ENCODE measurements around the gene AQP7.
"Not testable (repeated sequence)": the region's sequence is repeated elsewhere in the genome, so short reads cannot be mapped to it uniquely, and the experiment has no call there.

AQP7 gene

DNA sequence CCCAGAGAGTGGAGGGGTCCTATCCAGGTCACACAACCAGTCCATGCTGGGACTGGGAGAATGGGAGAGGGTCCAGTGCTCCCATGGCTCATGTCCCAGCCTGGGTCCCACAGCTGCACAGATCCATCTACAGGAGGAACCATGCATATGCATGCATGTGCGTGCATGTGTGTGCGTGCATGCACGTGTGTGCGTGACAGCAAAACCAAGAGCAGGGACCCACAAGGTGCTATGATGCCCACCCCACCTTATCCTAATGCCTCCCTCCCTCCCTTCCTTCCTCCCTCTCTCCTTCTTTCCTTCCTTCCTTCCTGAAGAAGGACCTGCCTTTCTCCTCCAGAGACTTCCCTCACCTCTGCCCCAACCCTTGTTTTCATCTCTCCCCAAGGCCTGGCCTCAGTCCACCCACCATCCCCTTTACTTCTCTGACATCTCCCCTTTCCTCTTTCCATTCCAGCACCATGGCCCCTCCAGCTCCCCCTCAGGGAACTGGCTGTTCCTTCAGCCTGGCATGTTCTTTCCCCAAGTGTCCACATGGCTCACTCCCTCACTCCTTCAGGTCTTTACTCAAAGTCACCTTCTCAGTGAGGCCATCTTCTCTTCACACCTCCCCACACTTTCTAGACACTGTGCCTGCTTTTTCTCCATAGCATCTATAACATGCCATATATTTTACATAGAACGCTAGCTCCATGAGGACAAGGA, 21.8 kb downstream of the AQP7 start:
- Mint-ChIP-seq H3K4me3 (no peak overlapping the region), H3K4me1 (ENCODE audit: low read depth) (no peaks in the 10 kb centered on the region), H3K27ac (no peak overlapping the region), H3K27me3 (ENCODE audit: low read depth) (no peaks in the 10 kb centered on the region), H3K9me3 (no peaks in the 10 kb centered on the region), H3K36me3 (ENCODE audit: low read depth) (no peaks in the 10 kb centered on the region)
- no peak for DNase-seq (ENCODE audit: low spot score)

DNA sequence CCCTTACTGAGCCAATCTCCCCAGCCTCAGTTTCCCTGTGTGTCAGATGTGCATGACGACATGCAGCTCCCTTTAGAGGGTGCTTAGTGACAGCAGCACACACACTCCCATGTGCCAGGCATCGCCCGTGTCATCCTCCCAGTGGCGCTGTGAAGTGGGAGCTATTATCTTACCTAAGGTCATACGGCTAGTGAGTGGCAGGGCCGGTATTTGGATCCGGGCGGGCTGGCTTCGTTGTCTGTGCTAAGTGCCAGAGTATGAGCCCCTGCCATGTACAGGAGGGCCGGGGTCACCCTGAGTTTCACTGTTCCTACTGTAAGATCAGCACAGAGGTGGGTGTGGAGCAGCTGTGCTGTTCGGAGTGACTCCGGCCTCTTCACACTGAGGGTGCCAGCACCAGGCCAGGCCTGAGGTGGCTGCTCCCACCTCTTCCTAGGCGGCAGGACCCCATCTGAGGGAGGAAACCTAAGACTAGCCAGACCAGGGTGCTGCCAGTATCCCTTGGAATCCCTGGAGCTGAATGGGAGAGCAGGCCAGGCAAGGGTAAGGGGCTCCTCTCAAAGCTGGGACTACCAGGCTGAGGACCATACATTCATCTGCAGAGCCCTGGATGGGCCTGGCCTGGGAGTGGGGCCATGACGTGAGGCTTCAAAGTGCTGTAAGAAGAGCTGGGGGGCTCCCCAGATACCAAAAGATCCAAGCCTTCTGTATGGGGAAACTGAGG, 22.5 kb downstream of the AQP7 start:
- H3K9me3 Mint-ChIP-seq = no peaks in the 10 kb centered on the region
- peaks cover under 1% of the 10 kb centered on the region for H3K36me3 Mint-ChIP-seq (ENCODE audit: low read depth)
- H3K27ac Mint-ChIP-seq = no peak overlapping the region
- no peak overlapping the region for H3K4me3 Mint-ChIP-seq
- H3K27me3 Mint-ChIP-seq (ENCODE audit: low read depth) = no peaks in the 10 kb centered on the region
- H3K4me1 Mint-ChIP-seq (ENCODE audit: low read depth) = peaks cover 5% of the 10 kb centered on the region
- no peak for DNase-seq (ENCODE audit: low spot score)

DNA sequence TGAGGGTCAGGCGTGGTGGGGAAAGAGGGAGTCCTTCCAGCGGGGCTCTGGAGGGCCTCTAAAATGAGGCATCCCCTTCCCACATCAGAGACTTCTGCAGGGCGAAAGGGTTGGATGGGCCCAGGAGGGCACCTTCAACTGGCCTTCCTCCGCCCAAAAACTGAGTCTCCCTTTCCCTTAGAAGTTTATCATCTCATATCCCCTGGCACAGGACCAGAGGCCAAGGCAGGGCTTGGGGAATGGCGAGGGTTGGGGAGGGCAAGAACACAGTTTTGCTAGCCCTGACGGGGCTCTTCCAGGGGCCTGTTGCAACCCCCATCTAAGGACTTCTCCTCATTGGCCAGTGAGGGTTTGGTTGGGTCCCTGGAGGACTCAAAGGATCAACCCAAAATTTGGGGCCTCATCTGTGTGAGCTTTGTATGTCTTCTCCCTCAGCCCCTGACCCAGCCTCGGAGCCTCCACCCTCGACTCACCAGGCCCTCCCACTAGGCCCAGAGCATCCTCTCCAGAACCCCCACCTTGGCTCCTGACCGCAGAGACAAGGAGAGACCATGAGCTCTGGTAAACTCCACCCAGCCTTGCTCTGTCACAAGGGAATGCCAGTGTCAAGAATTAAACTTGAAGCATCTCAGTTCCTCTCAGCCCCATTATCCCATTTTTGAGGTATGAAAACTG, 24.1 kb downstream of the AQP7 start:
- H3K36me3 Mint-ChIP-seq (ENCODE audit: low read depth) = peaks cover 1% of the 10 kb centered on the region
- no peak for DNase-seq (ENCODE audit: low spot score)
- H3K4me1 Mint-ChIP-seq (ENCODE audit: low read depth) = peaks cover 6% of the 10 kb centered on the region
- no peak overlapping the region for H3K4me3 Mint-ChIP-seq
- no peaks in the 10 kb centered on the region for H3K9me3 Mint-ChIP-seq
- H3K27ac Mint-ChIP-seq = no peak overlapping the region
- H3K27me3 Mint-ChIP-seq (ENCODE audit: low read depth) = no peaks in the 10 kb centered on the region

DNA sequence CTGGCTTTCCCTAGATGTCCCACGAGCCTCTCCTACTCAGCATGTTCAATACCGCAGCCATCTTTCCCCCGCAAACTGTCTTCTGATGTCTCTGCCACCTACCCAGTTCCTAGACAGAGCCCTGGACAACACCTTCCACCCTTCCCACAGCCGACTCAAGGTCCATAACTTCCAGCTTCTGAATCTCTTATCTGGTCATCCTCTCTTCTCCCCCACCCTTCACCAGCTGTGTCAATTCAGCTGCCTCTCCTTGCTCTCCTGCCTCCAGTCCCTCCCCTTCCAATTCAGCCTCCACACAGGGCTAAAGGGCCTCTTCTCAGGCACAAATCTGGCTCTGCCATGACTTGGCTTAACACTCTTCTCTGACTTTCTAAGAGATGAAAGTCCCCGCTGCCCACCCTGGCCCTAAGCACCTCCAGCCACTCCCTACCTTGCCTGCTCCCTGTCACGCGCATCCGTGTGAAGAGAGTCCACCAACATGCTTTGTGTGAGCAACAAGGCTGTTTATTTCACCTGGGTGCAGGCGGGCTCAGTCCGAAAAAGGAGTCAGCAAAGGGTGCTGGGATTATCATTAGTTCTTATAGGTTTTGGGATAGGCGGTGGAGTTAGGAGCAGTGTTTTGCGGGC, 25.2 kb downstream of the AQP7 start:
- Mint-ChIP-seq H3K36me3 (ENCODE audit: low read depth) (peaks cover 1% of the 10 kb centered on the region), H3K9me3 (no peaks in the 10 kb centered on the region), H3K27me3 (ENCODE audit: low read depth) (no peaks in the 10 kb centered on the region), H3K4me3 (no peak overlapping the region), H3K27ac (no peak overlapping the region), H3K4me1 (ENCODE audit: low read depth) (peaks cover 6% of the 10 kb centered on the region)
- no peak for DNase-seq (ENCODE audit: low spot score)

DNA sequence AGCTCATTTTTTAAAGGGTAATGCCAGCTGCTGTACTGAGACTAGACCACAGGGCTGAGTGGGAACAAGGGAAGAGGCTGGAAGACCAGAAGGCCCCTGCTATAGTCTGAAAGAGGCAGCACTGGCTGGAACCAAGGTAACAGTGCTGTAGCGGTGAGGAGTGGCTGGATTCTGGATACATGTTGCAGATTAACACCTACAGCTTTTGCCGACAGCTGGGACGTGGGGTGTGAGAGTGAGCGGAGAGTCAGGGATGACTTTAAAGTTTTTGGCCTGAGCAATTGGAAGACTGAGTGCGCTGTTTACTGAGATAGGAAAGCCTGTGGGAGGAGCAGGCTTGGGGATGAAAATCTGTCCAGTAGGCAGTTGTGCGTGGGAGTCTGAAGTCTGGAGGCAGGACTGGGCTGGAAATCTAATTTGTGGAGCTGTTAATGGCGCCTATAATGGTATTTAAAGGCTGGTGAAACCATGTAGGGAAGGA, 26.5 kb downstream of the AQP7 start:
- Mint-ChIP-seq H3K27me3 (ENCODE audit: low read depth) (no peaks in the 10 kb centered on the region), H3K27ac (peak overlapping the region; percentile 52), H3K36me3 (ENCODE audit: low read depth) (peaks cover 10% of the 10 kb centered on the region), H3K9me3 (no peaks in the 10 kb centered on the region), H3K4me1 (ENCODE audit: low read depth) (peaks cover 6% of the 10 kb centered on the region), H3K4me3 (no peak overlapping the region)
- DNase-seq (ENCODE audit: low spot score) = no peak

DNA sequence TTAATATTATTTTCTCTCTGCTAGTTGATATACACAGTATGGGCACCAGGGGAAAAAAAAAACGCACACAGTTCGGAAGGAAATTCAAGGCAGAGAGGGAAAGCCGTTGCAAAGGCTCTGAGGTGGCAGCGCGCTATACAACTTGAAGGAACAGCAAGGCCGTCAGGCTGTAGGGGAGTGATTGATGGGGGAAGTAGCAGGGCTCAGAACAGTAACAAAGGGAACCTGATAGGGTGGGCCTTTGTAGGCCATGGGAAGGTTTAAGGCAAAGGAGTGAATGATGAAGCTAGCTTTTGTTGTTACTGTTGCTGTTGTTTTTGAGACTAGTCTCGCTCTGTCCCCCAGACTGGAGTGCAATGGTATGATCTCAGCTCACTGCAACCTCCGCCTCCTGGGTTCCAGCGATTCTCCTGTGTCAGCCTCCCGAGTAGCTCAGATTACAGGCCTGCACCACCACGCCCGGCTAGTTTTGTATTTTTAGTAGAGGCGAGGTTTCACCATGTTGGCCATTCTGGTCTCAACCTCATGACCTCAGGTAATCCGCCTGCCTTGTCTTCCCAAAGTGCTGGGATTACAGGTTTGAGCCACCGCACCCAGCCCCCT, 27.0 kb downstream of the AQP7 start:
- no peak for DNase-seq (ENCODE audit: low spot score)
- peak overlapping the region; percentile 49 for H3K27ac Mint-ChIP-seq
- H3K9me3 Mint-ChIP-seq = no peaks in the 10 kb centered on the region
- peaks cover 12% of the 10 kb centered on the region for H3K36me3 Mint-ChIP-seq (ENCODE audit: low read depth)
- H3K4me1 Mint-ChIP-seq (ENCODE audit: low read depth) = peaks cover 6% of the 10 kb centered on the region
- H3K4me3 Mint-ChIP-seq = no peak overlapping the region
- H3K27me3 Mint-ChIP-seq (ENCODE audit: low read depth) = no peaks in the 10 kb centered on the region

DNA sequence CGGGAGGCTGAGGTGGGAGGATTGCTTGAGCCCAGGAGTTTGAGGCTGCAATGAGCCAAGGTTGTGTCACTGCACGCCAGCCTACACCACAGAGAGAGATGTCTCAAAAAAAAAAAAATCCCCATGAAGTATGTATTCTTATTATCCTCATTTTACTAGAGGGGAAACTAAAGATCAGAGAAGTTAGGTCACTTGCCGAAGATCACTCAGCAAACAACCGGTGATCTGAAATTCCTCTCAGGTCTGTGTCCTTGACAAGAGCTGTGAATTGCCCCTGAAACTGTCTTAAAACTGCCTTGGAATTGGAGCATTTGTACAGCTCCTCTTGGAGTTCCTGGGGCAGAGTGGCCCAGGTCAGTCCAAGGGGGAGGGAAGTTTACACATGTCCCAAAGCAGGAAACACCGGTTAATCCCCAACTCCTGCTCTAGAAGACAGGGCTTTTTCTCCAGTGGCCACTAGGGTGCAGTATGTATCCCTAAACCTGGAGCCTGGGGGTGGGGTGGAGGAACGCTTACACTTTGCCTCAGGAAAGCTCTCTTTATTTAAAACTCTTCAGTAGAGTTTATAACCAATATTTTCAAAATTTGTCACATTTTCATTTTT, 27.6 kb downstream of the AQP7 start:
- DNase-seq (ENCODE audit: low spot score) = peak; percentile 45
- Mint-ChIP-seq H3K36me3 (ENCODE audit: low read depth) (peaks cover 17% of the 10 kb centered on the region), H3K9me3 (no peaks in the 10 kb centered on the region), H3K27ac (peak overlapping the region; percentile 49), H3K27me3 (ENCODE audit: low read depth) (no peaks in the 10 kb centered on the region), H3K4me3 (no peak overlapping the region), H3K4me1 (ENCODE audit: low read depth) (peaks cover 6% of the 10 kb centered on the region)

DNA sequence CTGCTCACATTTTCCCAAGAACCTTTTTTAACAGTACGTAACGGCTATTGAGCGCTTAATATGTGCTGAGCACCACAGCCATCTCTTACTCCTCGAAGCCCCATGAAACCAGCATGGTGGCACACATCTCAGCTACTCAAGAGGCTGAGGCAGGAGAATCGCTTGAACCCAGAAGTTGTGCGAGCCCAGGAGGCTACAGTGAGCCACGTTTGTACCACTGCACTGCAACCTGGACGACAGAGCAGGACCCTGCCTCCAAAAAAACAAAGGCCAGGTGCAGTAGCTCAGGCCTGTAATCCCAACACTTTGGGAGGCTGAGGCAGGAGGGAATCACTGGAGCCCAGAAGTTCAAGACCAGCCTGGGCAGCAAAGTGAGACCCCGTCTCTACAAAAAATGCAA, 28.2 kb downstream of the AQP7 start:
- Mint-ChIP-seq H3K27me3 (ENCODE audit: low read depth) (no peaks in the 10 kb centered on the region), H3K27ac (no peak overlapping the region)

DNA sequence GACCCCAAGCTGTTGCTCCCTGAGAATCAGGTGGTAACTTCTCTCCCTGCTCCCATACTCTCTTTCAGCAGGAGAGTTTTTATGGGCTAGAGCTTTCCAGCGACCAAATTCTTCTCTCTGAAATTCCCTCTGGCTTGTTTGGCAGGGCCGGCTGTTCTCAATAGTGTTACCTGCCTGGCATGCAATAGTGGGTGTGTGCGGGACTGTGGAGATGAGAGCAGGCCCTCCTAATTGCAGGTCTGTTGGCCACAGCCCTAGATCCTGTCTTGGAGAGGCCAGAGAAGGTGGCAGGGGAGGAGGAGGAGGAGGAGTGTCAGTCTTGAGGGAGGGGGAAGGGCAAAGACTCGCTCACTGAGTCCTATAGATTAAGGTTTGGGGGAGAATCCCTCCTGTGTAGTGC, 29.5 kb downstream of the AQP7 start:
- Mint-ChIP-seq H3K27ac (no peak overlapping the region), H3K36me3 (ENCODE audit: low read depth) (peaks cover 17% of the 10 kb centered on the region), H3K27me3 (ENCODE audit: low read depth) (no peaks in the 10 kb centered on the region), H3K9me3 (no peaks in the 10 kb centered on the region), H3K4me3 (no peak overlapping the region), H3K4me1 (ENCODE audit: low read depth) (peaks cover 6% of the 10 kb centered on the region)
- no peak for DNase-seq (ENCODE audit: low spot score)

More for the DNA sequence above, 28.2 kb downstream of the AQP7 start:
- no peak overlapping the region for H3K4me3 Mint-ChIP-seq
- H3K36me3 Mint-ChIP-seq (ENCODE audit: low read depth) = peaks cover 17% of the 10 kb centered on the region
- no peaks in the 10 kb centered on the region for H3K9me3 Mint-ChIP-seq
- H3K4me1 Mint-ChIP-seq (ENCODE audit: low read depth) = peaks cover 6% of the 10 kb centered on the region
- DNase-seq (ENCODE audit: low spot score) = no peak

DNA sequence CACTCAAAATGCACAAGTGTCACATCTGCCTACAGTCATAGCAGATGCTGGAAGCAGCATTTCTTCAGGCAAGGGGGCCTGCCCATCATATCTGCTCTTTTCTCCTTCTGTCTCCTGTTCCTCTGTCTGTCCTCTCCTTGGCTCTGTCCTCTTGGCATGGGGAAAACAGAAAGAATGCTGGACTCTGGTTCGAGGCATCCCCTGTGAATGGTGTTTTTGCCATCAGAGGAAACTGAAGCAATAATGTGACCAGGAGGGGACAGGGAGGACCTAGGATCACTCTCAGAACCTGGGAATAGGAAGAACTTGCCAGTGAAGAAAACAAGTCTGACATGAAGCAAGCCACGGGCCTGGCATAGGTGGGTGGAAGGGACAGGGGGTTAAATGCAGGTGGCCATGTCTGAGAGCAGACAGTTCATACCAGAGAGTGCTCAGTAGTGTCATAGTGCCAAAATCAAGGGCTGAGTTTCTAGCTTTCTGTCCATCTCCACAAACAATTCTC, 35.3 kb downstream of the AQP7 start:
- Mint-ChIP-seq H3K4me1 (ENCODE audit: low read depth) (no peaks in the 10 kb centered on the region), H3K4me3 (no peak overlapping the region), H3K27me3 (ENCODE audit: low read depth) (no peaks in the 10 kb centered on the region), H3K36me3 (ENCODE audit: low read depth) (peaks cover 29% of the 10 kb centered on the region), H3K9me3 (no peaks in the 10 kb centered on the region), H3K27ac (no peak overlapping the region)
- DNase-seq (ENCODE audit: low spot score) = no peak

DNA sequence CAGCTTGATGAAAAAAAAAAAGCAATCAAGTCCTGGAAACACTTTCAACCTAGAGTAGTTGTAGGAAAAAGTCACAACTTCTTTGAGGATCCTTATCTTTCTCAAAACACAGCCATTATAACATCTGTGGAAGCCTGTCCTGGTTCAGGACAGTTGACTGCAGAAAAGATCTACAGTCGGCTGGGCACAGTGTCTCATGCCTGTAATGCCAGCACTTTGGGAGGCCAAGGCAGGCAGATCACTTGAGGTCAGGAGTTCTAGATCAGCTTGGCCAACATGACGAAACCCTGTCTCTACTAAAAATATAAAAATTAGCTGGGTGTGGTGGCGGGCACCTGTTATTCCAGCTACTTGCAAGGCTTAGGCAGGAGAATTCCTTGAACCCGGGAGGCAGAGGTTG, 37.6 kb downstream of the AQP7 start:
- H3K4me3 Mint-ChIP-seq; H3K27me3 Mint-ChIP-seq (ENCODE audit: low read depth); H3K4me1 Mint-ChIP-seq (ENCODE audit: low read depth); H3K9me3 Mint-ChIP-seq; DNase-seq (ENCODE audit: low spot score); H3K27ac Mint-ChIP-seq: not testable (repeated sequence)
- H3K36me3 Mint-ChIP-seq (ENCODE audit: low read depth) = peaks cover 18% of the 10 kb centered on the region

DNA sequence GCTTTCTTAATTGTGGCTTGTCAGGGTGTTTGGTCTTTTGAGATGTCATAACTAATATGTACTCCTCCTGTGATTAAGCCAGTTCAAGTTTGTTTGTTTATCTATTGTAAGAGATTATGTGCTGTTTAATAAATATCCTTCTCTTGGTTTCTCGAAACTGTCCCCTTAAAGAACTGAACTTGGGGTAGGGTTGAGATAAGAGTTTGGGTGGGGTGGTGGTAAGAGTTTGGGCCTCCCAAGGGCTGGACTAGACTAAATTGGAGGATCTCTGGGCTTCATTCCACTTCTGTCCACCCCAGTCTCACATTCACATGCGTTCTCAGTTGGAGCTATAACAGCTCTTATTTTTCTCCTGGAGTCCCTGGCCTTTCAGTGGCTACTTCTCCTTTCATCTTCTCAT, 38.2 kb downstream of the AQP7 start:
- Mint-ChIP-seq H3K27me3 (ENCODE audit: low read depth) (no peaks in the 10 kb centered on the region), H3K9me3 (no peaks in the 10 kb centered on the region), H3K4me1 (ENCODE audit: low read depth) (no peaks in the 10 kb centered on the region), H3K4me3 (no peak overlapping the region), H3K27ac (no peak overlapping the region), H3K36me3 (ENCODE audit: low read depth) (peaks cover 18% of the 10 kb centered on the region)
- DNase-seq (ENCODE audit: low spot score) = no peak

DNA sequence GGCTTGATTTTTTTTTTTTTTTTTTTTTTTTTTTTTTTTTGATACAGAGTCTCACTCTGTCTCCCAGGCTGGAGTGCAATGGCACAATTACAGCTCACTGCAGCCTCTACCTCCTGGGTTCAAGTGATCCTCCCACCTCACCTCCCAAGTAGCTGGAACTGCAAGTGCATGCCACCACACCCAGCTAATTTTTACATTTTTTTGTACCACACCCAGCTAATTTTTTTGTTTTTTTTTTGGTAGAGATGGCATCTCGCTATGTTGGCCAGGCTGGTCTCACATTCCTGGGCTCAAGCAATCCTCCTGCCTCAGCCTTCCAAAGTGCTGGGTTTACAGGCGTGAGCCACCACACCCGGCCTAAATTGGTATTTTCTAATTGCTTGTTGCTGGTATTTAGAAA, 43.7 kb downstream of the AQP7 start:
- DNase-seq (ENCODE audit: low spot score); H3K27ac Mint-ChIP-seq; H3K4me1 Mint-ChIP-seq (ENCODE audit: low read depth); H3K27me3 Mint-ChIP-seq (ENCODE audit: low read depth); H3K9me3 Mint-ChIP-seq; H3K4me3 Mint-ChIP-seq: not testable (repeated sequence)
- H3K36me3 Mint-ChIP-seq (ENCODE audit: low read depth) = peaks cover 38% of the 10 kb centered on the region

Data from T-helper 2 cell treated with Interferon-gamma antibody and Interleukin-4, amounts not matched to agents 5 μg/mL and 100 μg/mL, for 36 hours (primary cell).